GM18511 (cell line): ENCODE measurements around the gene DNHD1.

Experiments used
- ATAC-seq: cut with Tn5 transposase; IDR thresholded peaks from one replicate; pipeline ENCODE4 v1.9.1; 2021; ENCODE audit warnings: mild to moderate bottlenecking, moderate library complexity; ENCODE audit not compliant: unreplicated experiment

DNHD1 gene

DNA sequence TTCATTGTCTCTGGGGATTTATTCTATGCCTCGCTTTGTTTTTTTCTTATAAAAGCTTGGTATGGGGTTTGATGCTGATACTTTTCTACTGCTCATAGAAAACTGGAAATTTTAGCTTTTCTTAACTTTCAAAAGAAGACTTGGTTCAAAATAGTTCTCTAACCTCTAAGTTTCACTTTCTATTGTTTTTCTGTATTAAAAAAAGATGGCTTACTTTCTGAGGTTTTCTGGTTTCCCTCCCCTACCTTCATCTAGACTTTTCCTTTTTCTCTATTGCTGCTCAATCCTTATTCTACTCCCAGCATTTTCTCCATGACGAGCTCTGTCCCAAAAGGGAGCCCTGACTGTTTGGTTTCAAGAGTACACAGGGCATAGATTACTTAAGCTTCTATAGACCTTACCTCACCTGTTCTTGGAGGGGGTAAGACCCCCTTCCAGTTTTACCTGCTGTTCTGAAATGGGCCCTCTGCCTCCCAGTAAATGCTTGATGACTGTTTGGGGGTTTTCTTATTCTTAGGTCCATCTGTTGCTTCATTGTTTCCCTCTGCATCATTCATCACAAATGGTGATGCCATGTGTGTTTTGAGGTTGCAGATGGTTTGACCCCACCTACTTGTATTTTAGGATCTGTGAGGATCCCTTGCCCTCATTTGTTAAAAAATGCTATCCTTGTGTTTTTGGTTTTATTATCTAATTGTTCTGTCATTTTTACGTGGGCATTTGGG is 29.5 kb downstream of the DNHD1 start:
- ATAC-seq: no peak

DNA sequence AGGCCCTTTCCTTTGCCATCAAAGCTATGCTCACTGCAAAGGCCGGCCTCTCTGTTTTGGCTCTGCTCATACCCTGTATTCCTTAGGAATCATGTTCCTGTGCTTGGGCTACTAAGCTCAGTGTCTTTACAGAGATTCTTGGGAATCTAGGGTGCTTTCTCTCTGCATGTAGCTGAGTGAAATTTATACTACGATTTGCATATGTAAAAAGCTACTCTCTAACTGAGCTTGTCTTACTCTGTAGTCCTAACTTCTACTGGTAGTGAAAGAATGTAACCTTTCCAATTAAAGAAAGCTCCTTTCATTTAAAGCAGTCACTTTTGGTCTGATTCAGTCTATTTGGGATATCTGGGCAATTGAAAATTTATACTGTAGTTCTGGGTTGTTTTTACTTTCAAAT is 32.2 kb downstream of the DNHD1 start:
- no peak for ATAC-seq

DNA sequence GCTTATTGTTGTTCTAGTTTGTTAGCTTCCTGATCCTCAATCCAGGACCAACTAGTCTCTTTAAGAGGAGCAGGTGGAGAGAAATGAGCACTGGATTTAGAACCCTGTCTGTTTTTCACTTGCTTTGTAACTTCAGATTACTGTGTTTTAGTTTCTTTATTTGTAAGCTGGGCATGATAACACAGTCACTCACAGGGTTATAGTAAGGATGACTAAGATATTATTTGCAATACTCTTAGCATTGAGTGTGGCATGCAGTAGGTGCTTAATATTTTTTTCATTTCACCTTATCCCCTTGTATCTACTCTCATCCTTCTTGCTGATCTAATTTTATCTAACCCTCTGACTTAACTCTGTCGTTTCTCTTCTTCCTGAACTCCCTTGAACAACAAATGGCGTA is 33.8 kb downstream of the DNHD1 start:
- no peak for ATAC-seq

DNA sequence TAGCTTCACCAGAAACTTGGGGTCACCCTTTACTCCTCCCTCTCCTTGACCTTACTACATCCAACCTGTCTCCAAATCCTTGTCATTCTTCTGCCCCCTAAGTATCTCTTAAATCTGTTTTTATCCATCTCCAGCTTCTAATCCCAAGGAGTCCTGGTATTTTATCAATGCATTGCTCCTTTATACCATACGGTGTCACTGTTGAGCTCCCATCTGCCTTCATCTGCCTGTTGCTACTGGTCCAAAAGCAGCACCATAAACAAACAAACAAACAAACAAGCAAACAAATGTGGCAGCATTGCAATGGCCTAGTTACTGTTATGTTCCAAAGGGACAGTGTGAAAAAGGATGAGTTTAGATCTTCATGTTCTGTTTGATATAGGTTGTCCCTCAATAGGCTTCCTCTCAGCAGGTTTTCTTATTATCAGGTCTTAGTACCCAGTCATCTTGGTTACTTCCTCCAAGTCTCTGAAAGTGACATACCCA is 34.2 kb downstream of the DNHD1 start:
- ATAC-seq: no peak

DNA sequence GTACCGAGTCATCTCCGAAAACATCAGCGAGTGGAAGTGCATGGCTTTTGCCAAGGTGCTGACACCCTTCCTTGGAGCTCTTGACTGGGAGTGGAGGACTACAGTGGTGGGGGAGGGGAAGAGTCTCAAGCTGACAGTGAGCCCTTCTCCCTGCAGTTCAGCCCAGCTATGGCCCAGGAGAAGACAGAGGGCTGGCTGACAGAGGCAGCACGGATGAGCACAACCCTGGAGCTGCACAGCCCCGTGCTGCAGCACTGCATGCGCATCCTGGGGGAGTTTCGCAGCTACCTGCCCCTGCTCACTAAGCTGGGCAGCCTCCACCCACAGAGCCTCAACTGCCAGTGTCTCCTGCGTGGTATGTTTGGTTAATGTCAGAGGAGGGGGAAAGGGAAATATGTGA is 41.4 kb downstream of the DNHD1 start:
- ATAC-seq: no peak

DNA sequence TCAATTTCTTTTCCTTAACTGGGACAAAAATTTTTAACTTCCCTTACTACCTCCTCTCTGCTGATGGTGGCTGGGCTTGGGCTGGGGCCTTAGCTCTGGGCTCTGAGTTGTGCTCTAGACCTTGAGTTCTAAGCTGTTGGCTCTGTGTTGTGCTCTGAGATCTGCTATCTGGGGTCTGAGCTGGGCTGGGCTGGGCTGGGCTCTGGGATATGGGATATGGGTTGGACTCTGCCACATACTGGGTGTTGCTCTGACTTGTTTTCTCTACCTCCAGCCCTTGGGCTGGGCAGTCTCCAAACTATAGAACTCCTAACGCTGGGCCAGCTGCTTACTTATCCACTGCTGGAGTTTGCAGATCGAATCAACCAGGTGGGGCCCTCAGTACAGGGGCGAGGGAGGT is 41.9 kb downstream of the DNHD1 start:
- ATAC-seq: no peak

DNA sequence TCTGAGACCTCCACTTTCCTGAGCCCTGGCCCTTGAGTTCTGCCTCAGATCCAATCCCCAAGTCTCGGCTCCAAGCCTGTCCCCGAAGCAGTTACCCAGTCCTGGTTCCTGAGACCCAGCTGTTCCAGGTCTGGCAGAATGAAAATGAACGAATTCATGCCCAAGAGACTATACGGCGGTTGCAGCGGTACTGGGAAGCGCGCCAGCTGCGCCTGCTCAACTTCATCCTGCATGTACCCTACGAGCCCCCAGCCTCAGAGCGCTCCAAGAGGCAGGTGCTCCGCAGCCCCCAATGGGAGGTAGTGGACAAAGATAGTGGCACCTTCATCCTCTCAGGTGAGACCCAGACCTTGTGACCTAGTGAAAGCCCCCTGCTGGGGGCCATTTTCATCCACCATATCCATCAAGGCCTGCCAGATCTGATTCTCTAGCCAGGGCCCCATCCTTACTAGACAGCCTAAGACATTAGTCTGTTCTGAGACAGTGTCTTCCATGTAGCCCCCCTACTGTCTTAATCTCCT is 42.7 kb downstream of the DNHD1 start:
- no peak for ATAC-seq

DNA sequence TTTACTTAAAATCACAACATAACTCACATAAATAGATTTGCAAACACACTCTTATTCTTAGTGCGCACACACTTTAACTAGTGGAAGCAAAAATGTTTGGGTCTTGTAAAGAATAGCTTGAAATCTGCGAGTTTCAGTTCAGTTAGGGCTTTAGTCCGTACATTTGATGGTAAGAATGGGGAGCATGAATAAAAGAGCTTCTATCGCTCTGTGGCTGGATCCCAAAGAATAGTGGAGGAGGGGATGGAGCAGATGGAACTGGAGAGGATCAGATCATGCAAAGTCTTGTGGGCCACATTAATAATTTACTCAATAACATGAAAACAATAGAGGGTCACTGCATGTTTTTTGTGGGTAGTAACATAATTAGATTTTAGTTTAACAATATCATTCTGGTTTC is 44.3 kb downstream of the DNHD1 start:
- ATAC-seq: no peak

DNA sequence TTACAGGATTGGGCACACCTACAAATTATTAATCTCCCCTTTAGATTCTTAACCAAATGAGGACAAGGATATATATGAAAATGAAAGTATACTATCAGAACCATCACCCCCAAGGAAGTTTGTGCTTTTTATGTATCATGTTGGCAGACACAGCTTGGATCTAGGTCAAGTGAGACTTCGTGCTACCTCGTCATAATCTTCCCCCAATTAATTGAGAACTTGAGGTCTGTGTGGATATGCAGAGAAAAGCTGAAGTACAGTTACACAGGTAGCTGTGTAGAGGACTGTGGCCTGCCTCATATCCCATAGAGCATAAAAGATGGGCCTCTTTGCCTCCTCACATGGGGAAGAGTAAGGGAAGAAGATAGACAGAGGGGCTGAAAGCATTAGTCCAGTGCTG is 45.6 kb downstream of the DNHD1 start:
- ATAC-seq: no peak

DNA sequence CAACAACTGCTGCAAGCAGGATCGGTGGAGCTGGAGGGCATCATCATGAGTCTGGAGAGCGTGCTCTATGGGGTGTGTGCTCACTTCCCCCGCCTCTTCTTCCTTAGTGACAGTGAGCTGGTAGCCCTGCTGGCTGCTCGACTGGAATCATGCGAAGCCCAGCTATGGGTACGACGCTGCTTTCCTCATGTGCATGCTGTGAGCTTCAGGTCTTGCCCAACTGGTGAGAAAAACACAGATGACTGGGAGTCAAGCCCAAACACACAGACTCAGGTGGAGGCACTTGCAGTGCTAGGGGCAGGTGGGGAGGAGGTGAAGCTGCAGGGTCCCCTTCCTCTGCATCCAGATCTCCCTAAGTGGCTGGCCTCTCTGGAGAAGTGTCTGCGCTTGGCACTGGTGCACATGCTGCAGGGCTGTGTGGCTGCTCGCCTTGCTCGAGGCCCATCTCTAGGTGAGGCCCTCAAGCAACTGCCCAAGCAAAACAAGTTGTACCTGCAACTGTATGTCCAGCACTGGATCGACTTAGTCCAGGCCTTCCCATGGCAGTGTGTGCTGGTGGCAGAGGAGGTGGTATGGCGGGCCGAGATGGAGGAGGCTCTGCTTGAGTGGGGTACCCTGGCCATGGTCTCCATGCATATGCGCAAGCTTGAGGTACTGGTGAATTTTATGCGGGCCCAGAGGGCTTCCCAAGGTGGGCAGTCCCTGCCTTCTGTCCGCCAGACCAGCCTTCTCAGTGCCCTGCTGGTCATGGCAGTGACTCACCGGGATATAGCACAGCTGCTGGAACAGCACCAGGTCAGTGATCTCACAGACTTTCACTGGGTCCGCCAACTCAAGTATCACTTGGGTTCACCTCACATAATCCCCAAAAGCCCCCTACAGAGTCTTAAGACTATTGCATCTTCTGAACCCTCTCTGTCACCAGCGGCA is 48.1 kb downstream of the DNHD1 start:
- ATAC-seq: no peak

DNA sequence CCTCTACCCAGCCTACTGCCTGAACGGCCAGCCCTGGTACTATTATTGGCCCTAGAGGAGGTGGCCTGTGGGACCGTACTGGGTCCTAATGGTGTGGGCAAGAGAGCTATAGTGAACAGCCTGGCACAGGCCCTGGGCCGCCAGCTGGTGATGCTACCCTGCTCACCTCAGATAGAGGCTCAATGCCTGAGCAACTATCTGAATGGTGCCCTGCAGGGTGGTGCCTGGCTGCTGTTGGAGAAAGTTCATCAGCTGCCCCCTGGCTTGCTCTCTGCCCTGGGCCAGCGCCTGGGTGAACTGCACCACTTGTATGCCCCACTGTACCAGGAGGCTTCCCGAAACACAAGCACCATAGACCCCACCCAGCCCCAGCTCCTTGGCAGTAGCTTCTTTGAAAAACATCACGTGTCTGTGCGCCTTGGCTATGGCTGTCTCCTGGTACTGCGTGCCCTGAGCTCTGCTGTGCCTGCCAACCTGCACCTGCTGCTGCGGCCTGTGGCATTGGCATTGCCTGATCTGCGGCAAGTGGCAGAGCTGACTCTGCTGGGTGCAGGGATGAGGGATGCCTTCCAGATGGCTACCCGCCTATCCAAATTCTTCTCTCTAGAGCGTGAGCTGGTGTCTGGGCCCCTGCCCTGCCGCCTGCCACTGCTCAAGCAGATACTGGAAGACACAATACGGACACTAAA is 49.0 kb downstream of the DNHD1 start:
- no peak for ATAC-seq

DNA sequence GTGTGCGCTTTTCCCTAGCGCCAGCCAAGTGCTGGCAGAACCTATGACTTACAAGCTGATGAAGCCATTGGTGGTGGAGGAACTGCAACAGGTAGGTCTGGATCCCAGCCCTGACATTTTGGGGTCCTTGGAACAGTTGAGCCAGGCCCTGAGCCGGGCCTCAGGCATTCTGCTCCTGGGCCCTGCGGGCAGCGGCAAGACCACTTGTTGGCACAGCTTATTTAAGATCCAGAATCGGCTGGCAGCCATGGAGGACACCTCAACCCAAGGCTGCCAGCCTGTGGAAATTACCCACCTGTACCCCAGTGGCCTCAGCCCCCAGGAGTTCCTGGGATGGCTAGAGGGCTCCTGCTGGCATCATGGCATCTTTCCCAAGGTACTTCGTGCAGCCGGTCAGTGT is 49.7 kb downstream of the DNHD1 start:
- no peak for ATAC-seq

DNA sequence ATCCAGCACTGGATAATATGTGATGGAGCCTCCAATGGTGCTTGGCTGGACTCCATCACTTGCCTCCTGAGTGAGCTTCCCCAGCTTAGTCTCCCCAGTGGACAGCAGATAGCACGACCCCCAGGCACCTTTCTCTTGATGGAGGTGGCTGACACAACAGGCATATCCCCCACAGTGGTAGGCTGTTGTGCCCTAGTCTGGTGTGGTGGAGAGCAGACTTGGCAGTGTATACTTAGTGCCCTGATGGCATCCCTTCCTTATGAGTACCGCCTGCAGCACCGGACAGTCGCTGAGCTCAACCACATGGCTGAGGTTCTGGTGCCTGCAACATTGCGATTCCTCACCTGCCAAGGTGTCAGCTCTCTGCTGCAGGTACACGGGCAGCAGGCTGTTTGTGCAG is 50.1 kb downstream of the DNHD1 start:
- ATAC-seq: no peak

DNA sequence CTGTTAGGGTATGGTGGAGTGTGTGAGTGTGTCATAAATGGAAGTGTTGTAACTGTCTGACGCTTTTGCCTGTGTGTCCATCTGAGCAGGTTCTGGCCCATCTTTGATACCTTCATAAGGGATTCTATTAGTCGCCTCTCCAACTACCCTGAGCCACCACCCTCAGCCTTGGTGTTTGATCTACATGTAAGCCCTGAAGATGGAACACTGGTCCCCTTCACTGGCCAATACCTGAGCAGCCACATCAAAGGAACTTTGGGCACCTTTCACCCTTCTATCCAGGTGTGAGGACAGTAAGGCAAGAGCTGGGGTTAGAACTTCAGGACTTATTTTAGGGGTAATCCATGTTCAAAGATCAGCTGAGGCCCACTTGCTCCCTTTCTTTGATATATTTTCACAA is 51.0 kb downstream of the DNHD1 start:
- no peak for ATAC-seq

DNA sequence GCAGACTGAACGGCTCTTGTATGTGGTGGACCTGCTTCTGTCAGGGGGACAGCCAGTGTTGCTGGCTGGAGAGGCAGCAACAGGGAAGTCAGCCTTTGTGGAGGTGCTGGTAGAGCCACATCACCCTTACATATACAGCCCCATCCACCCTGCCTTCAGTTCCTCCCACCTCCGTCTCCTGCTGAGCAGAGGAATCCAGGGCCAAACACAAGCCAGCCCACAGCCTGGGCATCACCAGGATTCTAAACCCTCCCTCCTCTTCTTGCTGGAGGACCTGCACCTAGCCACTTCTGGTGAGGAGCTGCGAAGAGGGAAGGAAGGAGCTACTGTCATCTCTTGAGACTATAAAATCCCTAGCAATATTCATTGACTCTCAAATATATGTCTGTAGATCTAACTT is 51.6 kb downstream of the DNHD1 start:
- ATAC-seq: no peak

DNA sequence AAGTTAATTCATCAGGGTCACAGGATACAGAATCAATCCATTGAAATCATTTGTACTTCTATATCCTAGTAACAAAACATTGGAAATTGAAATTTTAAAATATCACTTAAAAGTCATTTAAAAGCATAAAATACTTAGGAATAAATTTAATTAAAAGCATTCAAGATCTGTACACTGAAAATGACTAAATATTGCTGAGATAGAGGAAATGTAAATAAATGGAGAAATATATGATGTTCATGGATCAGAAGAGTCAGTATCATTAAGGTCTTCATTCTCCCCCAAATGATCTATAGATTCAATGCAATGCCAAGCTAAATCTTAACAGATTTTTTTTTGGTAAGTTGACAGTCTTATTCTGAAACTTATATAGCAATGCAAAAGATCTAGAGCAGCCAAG is 56.6 kb downstream of the DNHD1 start:
- ATAC-seq: no peak

DNA sequence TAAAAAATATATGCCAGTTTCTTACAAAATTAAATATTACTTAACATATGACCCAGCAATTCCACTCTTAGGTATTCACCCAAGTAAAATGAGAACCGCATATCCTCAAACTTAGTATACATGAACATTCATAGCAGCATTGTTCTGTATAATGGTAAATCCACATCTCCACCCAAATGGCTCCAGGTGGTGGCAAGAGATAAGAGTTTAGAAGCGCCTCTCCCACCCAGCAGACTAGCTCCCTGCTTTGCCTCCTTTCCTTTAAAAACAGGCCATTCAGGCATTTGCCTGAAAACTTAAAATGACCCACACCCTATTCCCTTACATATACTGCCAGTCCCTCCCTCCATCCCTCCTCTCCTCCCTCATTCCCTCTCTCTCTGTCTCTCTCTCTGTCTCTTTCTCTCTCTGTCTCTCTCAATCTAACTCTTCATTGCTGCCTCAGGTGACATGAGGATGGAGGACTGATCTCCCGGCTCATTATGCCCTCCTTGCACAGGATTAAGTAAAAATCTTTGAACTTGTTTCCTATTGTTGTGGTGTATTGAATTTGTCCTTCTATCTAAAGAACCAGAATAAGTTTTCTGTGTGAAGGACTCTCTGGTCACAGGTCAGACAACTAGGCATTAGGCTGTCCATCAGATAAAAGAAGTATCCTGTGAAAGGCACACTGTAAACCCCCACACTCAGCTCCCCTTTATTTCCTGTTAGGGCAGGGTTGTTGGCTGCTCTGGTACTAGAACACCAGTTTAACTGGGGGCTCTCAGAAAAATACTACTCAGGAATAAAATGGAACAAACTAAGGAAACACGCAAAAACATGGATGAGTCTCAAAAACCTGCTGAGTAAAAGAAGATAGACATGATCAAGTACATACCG is 58.0 kb downstream of the DNHD1 start:
- ATAC-seq: no peak

DNA sequence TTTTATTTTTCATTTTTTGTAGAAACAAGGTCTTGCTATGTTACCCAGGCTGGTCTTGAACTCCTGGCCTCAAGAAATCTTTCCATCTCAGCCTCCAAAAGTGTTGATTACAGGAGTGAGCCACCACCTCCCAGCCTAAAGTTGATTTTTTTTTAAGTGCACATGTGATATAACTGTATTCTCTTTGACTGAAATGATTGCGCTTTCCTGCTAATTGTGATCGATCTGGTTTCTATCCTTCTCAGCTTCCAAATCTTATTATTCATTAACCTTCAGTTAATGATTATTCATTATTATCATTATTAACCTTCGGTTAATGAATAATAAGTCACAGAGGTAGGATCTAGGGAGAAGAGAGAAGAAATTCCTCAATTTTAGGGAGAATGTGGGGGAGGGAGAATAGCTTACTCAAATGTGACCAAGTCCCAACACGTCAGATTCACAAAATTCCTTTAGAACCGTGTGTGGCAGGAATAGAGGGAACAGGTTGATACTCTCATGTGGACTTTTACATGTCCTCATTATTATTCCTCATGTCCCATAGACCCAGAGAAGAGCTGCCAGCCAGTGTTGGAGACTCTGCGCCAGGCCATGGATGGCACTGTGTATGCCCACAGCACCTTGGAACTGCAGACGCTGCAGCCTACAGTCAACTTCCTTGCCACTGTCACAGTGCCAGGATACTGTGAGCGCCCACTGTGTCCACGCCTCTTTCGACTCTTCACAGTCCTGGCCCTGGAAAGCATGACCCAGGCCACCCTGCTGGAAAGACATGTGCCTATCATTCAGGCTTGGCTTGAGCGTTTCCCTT is 59.3 kb downstream of the DNHD1 start:
- ATAC-seq: no peak

DNA sequence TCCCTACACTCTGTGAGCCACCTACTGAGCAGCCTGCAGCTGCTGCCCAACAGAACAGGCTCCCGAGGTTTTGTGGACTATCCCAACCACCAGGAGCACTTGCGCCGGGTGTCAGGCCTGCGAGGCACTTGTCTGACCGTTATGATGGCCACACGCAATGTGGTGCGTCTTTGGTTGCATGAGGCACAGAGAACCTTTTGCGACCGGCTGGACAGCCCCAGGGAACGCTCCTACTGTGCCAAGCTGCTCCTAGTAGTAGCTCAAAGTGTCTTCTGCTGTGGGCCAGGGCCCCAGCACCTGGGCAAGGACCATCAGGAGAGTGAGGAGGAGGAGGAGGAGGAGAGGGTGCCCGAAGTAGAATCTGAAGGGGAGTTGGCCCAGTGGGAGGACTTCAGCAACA is 60.0 kb downstream of the DNHD1 start:
- no peak for ATAC-seq
